ENCODE results near the gene EEF1G. TPM values are rescaled to one million over a fixed set of nuclear protein-coding genes. Genes with fewer than 3 reads are reported as not detected.
A peak's percentile ranks its signal among the peaks of the same experiment; 100 is the strongest.

Gene EEF1G
- total and polyA plus RNA-seq, 2 of the 13 experiments (the other 11 are each of a cell fraction or from before 2014, with no cell fraction given): 1,787 to 2,144 TPM

DNA sequence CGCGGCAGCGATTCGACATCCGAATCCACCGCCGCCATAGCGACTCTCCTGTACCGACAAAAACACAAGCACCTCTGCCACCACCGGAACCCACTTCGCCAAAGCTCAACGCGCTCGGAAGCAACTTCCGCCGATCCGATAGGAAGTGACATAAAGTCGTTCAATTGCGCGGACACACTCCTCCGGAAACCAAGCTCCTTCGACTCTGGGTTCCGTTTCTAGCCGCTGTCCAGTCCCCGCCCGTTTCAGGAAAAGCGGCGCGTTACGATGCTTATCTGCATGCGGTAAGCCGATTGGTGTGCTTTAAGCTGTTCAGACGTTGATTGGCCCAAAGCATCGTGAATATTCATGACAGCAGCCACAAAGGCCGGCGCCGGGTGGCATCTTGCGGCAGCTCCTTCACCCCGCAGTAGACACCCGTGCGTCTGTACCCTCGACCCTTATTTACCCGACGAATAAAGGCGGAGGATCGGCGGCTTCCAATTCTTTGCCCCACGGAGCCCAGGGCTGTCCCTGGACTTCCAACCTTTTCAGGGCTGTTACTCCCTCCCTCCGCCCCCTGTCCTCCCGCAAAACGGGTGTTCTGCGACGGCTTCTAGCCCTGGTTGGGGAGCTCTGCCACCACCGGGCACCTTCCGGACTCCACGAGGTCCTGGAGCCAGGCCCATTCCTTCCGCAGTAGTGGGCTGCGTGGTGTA lies 17.9 kb upstream of the EEF1G start, which contains the start of gene TUT1 (continued):
- TF ChIP-seq CENPX (CRISPR knock-in tag; IDR thresholded peaks at IDR 0.05) (no peak), ETV5 (CRISPR knock-in tag; IDR thresholded peaks at IDR 0.05; ENCODE audit: borderline replicate concordance) (peak; percentile 94), POLR2G (IDR thresholded peaks at IDR 0.05; ENCODE audit: low read depth, low read length) (peak; percentile 95), HES4 (CRISPR knock-in tag; IDR thresholded peaks at IDR 0.05; ENCODE audit: borderline replicate concordance) (0 out of 2 replicates have a peak, but pooled peaks have one; percentile 19), NFATC3 (CRISPR knock-in tag; IDR thresholded peaks at IDR 0.05) (peak; percentile 3; the same call in 1 of the 2 replicates), ZFP36L2 (CRISPR knock-in tag; IDR thresholded peaks at IDR 0.05) (no peak), ZNF282 (IDR thresholded peaks at IDR 0.05; ENCODE audit: partially characterized antibody) (no peak), ZNF546 (CRISPR knock-in tag; conservative IDR thresholded peaks at IDR 0.05) (no peak), TEAD3 (CRISPR knock-in tag; optimal IDR thresholded peaks at IDR 0.05; ENCODE audit: borderline replicate concordance) (peak; percentile 87), GABPB1 (CRISPR knock-in tag; IDR thresholded peaks at IDR 0.05) (peak; percentile 98), ZKSCAN8 (CRISPR knock-in tag; IDR thresholded peaks at IDR 0.05; ENCODE audit: borderline replicate concordance) (peak; percentile 66; the same call in 1 of the 2 replicates), ATM (IDR thresholded peaks at IDR 0.05; ENCODE audit: borderline replicate concordance) (no peak), SUZ12 (IDR thresholded peaks at IDR 0.05; ENCODE audit: low read depth, low read length) (no peak), HMG20B (CRISPR knock-in tag; conservative IDR thresholded peaks at IDR 0.05) (0 out of 2 replicates have a peak, but pooled peaks have one; percentile 50), SKI (IDR thresholded peaks at IDR 0.05; ENCODE audit: partially characterized antibody) (peak; percentile 82), PITX1 (CRISPR knock-in tag; IDR thresholded peaks at IDR 0.05) (peak; percentile 73; the same call in 1 of the 2 replicates), HIVEP1 (CRISPR knock-in tag; IDR thresholded peaks at IDR 0.05) (no peak), ZNF720 (CRISPR knock-in tag; IDR thresholded peaks at IDR 0.05) (no peak), NR2F2 (IDR thresholded peaks at IDR 0.05; ENCODE audit: borderline replicate concordance, low read depth) (peak; percentile 33; the same call in 1 of the 2 replicates), ZNF552 (CRISPR knock-in tag; IDR thresholded peaks at IDR 0.05; ENCODE audit: borderline replicate concordance) (no peak), ZNF3 (CRISPR knock-in tag; IDR thresholded peaks at IDR 0.05) (no peak), AHR (CRISPR knock-in tag; IDR thresholded peaks at IDR 0.05) (peak; percentile 95; the same call in 1 of the 2 replicates), KAT2B (IDR thresholded peaks at IDR 0.05; ENCODE audit: borderline replicate concordance, low read depth, low read length) (no peak)
- TF ChIP-seq, protein P1, sequence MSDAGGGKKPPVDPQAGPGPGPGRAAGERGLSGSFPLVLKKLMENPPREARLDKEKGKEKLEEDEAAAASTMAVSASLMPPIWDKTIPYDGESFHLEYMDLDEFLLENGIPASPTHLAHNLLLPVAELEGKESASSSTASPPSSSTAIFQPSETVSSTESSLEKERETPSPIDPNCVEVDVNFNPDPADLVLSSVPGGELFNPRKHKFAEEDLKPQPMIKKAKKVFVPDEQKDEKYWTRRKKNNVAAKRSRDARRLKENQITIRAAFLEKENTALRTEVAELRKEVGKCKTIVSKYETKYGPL (CRISPR knock-in tag; IDR thresholded peaks at IDR 0.05): 0 out of 2 replicates have a peak, but pooled peaks have one; percentile 60
- TF ChIP-seq, protein P2, sequence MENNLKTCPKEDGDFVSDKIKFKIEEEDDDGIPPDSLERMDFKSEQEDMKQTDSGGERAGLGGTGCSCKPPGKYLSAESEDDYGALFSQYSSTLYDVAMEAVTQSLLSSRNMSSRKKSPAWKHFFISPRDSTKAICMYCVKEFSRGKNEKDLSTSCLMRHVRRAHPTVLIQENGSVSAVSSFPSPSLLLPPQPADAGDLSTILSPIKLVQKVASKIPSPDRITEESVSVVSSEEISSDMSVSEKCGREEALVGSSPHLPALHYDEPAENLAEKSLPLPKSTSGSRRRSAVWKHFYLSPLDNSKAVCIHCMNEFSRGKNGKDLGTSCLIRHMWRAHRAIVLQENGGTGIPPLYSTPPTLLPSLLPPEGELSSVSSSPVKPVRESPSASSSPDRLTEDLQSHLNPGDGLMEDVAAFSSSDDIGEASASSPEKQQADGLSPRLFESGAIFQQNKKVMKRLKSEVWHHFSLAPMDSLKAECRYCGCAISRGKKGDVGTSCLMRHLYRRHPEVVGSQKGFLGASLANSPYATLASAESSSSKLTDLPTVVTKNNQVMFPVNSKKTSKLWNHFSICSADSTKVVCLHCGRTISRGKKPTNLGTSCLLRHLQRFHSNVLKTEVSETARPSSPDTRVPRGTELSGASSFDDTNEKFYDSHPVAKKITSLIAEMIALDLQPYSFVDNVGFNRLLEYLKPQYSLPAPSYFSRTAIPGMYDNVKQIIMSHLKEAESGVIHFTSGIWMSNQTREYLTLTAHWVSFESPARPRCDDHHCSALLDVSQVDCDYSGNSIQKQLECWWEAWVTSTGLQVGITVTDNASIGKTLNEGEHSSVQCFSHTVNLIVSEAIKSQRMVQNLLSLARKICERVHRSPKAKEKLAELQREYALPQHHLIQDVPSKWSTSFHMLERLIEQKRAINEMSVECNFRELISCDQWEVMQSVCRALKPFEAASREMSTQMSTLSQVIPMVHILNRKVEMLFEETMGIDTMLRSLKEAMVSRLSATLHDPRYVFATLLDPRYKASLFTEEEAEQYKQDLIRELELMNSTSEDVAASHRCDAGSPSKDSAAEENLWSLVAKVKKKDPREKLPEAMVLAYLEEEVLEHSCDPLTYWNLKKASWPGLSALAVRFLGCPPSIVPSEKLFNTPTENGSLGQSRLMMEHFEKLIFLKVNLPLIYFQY (CRISPR knock-in tag; IDR thresholded peaks at IDR 0.05; ENCODE audit: borderline replicate concordance): 0 out of 2 replicates have a peak, but pooled peaks have one; percentile 52
- TF ChIP-seq, protein P3, sequence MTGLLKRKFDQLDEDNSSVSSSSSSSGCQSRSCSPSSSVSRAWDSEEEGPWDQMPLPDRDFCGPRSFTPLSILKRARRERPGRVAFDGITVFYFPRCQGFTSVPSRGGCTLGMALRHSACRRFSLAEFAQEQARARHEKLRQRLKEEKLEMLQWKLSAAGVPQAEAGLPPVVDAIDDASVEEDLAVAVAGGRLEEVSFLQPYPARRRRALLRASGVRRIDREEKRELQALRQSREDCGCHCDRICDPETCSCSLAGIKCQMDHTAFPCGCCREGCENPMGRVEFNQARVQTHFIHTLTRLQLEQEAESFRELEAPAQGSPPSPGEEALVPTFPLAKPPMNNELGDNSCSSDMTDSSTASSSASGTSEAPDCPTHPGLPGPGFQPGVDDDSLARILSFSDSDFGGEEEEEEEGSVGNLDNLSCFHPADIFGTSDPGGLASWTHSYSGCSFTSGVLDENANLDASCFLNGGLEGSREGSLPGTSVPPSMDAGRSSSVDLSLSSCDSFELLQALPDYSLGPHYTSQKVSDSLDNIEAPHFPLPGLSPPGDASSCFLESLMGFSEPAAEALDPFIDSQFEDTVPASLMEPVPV (CRISPR knock-in tag; IDR thresholded peaks at IDR 0.05): peak; percentile 79

All from HepG2 (cell line).